HG03039 (cell line): ENCODE results near the gene PLCXD3.

ENCODE experiments used
- ATAC-seq: cut with Tn5 transposase; IDR thresholded peaks from one replicate; pipeline ENCODE4 v1.9.1; 2021; ENCODE audit warnings: mild to moderate bottlenecking, moderate library complexity; ENCODE audit not compliant: unreplicated experiment

Gene PLCXD3

DNA sequence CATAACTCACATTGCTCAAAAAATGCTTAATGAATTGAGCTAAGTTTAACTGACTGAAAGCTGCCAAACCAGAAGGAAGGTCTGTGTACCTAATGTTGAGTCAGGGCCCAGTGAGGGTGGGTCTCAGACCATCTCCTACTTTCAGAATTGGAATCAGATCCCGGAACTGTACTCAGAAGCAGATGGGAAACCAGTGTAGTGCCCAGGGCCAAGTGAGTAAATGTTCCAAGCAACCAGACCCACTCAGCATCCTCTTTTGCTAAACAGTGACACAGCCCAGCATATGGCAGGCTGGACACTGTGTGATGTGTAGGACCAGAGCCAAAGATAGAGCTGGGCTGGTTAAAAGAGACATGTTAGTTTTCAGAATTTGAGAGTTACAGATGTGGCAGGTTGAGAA is 94.1 kb downstream of the PLCXD3 start:
- ATAC-seq = no peak

DNA sequence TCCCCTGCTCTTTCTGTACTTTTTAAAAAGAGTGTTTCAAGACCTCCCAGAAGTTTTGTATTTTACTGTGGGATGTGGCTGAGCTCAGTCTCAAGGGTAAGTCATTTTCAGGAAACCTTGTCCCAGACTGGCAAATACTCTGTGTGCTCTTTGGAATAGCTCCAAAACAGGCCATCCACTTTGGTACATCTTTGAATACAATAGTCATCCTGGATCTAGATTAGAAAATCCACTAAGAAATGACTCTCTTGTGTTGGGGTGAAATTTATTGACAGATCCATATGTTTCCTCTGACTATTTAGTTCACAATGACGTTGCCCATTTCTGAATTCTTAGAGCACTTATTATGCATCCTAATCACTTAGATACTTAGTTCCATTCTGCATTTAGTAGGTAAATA is 95.2 kb downstream of the PLCXD3 start:
- ATAC-seq = no peak

DNA sequence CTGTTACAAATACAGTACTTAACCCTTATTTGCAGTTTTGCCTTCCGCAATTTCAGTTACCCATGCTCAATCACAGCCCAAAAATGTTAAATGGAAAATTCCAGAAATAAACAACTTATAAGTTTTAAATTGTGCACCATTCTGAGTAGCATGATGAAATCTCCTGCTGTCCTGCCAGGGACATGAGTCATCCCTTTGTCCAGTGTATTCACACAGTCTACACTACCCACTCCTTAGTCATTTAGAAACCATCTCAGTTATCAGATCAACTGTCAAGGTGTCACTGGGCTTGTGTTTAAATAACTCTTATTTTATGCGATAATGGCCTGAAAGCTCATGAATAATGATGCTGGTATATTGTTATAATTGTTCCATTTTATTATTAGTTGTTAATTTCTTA is 95.8 kb downstream of the PLCXD3 start:
- ATAC-seq = no peak

DNA sequence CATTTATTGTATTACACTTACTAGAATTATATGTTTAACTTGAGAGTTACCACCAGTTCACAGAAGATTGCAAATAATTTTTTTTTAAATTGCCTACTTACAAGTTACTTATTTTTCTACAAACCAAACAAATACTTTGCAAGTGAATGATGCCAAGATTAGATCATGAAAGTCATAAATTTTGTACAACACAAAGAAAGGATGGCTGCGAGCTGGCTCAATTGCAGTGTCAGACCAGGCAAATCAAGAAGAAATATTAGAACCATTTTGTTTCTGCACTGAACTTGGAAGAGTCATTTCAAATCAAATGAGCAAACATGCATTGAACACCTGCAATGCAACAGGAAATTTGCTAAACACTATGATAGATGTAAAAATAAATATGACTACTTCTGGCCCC is 97.3 kb downstream of the PLCXD3 start:
- ATAC-seq = no peak

DNA sequence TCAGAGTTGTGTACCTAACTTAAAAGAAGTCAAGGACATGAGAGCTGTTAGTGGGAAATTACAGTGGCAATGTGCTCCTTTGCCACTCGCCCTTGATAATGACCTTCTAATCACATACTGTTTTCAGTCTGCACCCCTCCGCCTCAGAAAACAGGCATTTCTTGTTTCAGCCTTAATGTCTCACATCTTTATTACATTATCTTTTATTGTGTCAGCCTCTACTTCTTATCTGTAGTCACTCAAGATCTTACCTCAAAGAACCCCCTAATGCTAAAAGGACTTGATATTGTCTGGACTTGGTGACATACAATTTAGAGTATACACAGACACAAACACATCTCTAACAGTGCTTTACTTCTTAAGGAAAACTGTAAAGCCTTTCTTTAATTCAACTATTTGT is 97.9 kb downstream of the PLCXD3 start:
- ATAC-seq = no peak

DNA sequence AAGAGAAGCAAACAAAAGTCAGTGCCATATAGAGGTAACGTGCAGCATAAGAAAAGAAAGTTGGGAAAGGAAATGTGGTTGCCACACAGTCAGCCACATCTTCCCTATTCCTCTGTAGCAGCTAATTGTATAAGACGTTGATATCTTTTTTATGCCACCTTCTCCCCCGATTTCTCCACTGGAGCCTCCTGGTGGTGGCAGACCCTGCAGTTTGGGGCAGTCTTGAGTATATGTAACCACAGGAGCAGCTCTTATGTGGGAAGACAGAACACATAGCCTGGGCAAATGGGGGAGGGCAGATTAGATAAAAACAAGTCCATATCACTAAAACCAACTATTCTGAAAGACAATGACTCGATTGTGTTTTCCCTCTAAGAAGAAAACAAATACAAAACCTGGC is 99.7 kb downstream of the PLCXD3 start:
- no peak for ATAC-seq

DNA sequence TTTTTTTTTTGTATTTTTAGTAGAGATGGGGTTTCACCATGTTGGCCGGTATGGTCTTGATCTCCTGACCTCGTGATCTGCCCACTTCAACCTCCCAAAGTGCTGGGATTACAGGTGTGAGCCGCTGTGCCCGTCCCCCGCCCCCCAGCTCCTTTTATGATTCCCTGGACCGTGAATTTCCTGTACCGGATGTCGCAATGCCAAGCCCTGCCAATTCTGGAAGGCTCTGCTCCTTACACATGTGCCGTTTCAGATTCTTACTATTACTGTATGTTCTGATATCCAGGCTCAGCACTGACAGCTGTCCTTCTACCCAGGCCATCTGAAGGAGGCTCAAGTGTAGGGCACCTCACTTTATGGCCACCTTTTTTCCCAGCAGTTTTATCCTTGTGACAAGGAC is 100.1 kb downstream of the PLCXD3 start:
- ATAC-seq = no peak

DNA sequence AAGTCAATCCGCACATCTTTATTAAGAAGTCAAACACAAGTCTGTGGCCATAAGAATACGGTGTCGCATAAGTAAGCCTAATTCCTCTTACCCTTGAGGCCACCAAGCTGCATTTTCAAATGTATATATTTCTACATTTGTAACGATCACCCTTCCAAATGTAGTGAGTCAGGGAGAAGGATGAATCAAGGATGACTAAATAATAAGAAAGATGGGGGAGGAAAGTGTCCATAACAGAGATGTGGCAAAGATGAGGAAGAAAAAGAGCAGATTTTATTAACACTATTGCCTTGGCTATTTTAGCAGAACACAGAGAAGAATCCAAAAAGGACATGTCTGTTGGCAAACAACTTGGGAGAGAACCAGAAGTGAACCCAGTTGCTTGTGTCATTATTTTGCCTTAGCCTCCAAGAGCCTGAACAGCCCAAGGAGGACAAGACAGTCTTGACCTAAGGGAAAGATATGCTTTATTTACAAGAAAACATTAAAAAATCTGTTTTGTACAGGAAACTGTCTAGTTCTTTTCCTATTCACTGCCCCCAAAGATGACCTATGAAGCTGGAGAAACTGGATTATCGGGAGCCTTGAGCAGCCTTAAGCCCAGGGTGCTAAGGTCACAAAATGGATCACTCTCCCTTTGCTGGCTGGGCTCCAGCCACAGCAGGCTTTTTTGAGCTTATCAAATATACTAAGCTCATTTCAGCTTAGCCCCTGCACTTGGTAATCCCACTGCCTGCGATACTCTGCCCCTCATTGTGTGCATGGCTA is 101.5 kb downstream of the PLCXD3 start:
- ATAC-seq = no peak

DNA sequence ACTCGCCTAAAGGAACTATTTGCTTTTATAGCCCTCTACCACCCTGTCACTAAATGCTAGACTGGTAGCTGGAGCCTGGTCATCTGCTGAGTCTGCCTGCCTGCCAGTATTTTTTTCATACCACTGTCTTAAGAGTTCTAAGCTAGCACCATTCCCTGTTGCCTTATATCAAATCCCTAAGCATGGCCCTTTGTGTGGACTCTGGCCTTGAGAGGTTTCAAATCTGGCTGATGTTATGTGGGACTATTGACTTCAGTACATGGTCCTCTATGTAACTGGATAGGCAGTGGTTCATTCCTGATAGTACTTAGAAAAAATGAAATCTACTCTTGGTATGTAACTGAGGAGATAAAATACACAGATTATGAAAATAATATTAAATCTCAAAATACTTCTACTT is 103.5 kb downstream of the PLCXD3 start:
- no peak for ATAC-seq

DNA sequence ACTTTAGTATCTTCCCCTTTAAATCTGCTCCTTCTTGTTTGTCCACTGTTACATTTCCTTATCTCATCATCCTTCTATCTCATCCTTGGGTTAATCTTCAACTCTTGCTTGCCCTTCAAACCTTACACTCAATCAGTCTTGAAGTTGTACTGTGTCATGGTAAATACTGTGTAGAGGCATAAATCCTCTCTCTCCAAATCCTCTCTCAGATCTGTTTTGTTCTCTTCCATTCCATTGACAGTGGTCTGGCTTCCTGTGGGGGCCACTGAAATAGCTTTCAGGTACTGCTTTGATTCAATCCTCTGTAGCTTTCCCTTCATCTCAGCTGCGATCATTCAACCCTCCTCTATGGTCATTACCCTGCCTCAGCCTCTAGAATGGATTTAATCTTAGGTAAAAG is 104.0 kb downstream of the PLCXD3 start:
- ATAC-seq = no peak

DNA sequence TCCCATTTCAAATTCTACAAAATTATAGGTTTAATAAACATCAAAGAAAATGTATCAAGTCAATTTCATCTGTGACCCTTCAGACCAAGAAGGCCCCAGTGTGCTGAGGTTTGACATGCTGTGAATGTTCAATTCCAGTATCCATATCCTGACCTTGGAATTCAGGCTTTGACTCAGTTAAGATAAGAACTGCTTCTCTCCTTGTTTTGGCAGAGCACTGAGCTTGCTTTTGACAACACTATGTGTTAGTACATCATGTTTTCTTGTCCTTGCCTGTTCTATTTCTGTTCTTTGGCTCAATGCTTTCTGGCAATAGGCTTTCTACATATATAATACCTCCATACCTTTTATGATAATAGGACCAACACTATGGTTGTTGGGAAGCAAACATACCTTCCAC is 105.6 kb downstream of the PLCXD3 start:
- no peak for ATAC-seq

DNA sequence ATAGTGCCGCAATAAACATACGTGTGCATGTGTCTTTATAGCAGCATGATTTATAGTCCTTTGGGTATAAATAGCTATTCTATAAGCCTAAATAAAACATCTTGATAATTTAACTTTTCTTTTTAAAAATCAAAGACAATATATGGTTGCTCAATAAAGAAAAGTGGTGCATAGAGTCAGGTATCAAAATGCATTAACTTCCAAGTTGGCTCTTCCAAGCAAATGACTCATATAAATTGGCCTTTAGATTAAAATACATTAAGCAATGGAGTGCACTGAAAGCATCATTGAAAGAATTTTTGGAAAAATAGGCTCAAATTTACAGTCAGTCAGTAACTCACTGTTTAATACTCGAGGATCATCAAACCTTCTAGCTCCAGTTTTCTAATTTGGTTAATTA is 106.6 kb downstream of the PLCXD3 start:
- no peak for ATAC-seq

DNA sequence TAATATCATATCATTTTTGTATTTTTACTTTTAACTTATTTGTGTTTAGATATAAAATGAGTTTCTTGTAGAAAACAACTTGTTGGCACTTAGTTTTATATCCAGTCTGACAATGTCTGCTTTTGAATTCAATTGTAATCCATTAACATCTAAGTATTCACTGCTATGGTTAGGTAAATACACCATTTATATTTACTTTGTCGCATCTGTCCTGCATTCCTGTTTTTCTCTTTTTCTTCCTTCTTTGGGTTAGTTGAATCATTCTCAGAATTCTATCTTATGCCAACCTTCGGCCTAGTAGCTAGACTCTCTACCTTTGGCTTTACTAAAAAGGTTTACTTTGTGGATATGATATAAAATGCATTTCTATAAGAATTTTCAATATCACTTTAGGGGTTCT is 107.6 kb downstream of the PLCXD3 start:
- no peak for ATAC-seq

DNA sequence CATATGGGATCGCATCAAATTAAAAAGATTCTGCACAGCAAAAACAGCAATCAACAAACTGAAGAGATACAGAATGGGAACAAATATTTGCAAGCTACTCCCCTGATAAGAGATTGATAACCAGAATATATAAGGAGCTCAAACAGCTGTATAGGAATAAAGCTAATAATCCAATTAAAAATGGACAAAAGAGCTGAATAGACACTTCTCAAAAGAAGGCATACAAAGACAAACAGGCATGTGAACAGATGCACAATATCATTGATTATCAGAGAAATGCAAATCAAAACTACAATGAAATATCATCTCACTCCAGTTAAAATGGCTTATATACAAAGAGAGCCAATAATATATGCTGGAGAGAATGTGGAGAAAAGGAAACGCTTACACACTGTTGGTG is 110.6 kb downstream of the PLCXD3 start:
- no peak for ATAC-seq

DNA sequence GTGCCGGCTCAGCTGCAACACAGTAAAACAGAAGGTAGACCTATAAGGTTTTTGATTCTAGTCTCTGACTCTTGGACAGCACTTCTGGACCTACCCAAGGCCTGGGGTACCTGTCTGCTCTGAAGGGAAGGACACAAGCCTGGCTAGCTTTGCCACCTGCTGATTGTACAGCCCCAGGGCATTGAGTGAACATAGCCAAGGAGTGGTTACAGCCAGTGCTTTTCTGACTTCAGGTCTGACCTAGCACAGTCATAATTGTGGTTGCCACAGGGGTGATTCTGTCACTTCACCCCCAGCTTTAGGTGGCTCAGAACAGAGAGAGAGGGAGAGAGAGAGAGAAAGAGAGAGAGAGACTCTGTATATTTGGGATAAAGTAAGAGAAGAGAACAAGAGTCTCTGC is 118.4 kb downstream of the PLCXD3 start:
- no peak for ATAC-seq

DNA sequence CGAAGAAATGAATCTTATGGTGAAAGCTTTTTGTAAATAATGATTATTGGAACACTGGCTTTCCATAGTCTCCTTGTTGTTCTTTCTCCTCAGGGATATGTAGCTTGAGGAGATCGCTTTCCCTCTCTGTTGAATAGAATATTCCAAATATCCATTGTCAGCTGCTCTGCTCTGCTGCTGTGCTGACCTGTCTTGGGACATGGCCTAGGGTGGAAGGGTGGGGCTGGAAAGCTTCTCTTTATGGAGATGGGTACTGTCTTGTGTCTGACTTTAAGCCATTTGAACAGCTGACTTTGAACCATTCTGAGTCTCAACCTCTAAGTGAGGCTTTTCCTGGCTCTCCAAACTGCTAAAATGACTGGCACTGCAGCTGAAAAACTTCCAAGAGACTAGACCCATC is 135.8 kb downstream of the PLCXD3 start:
- ATAC-seq = no peak

DNA sequence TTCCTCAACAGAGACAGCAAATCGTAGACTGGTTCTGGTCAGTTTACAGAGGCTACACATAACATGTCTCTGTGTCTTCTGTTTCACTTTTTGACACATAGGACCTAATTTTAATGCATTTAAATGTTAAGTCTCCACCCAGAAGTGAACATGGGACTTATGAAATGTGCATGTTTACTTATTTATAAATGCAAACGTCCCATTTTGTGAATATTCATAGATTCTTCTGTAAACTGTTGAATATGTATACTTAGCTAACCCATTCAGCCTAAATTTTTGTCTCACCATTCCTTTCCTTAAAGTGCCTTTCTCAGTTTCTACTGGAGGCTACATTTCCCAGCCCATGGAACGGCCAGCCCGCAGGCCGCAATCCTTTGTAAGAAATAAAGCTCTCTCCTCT is 137.2 kb downstream of the PLCXD3 start:
- ATAC-seq = no peak

DNA sequence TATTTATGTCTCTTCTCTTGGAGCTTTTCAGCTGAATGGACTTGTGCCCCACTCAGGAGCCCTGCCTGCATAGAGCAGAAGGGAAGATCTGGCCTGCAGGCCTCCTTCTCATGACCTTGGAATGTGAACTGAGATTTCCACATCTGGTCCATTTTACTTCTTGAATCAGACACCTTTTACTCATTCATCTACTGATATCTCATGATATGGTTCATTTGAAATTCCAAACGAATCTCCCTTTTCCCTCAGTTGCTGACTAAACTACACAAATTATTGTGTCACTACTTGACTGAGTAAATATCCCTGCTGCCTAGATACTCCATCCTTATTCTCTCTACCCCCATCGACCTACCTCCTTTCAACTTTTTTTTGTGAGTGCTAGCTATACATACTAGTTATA is 138.7 kb downstream of the PLCXD3 start:
- ATAC-seq = no peak

DNA sequence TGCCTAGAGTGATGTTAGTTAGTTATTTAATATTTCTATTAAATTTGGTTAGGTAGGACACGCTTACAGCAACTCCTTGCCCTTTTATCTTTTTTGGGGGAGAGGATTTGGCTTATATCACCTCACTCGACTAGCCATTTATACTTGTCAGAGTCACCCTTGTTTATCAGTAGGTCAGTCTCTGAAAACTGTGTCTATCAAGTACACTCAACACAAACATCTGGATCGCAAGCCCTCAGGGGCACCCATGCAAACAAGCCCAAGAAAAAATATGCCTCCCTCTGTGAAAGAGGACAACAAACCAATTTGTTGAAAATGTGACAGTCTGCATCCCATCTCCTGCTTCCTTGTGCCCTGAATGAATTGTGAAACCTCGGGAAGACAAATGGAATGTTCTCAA is 139.9 kb downstream of the PLCXD3 start:
- no peak for ATAC-seq

DNA sequence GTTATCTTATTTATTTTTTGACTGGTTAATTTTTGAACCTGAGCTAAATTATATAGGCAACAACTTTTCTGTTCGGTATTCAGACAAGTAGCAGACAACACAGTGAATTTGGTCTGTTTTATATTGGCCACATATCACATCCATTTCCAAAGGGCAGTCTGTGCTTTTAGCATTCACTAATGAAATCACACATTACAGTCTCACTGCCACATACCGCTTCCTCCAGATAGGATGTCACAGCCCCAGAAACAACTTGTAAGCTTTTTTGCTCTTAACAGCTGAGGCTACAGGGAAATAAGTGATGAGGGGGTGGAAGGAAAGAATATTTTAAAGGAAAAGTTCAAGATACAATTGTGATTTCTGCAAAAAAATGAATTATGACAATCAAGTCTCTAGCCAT is 140.6 kb downstream of the PLCXD3 start:
- no peak for ATAC-seq

DNA sequence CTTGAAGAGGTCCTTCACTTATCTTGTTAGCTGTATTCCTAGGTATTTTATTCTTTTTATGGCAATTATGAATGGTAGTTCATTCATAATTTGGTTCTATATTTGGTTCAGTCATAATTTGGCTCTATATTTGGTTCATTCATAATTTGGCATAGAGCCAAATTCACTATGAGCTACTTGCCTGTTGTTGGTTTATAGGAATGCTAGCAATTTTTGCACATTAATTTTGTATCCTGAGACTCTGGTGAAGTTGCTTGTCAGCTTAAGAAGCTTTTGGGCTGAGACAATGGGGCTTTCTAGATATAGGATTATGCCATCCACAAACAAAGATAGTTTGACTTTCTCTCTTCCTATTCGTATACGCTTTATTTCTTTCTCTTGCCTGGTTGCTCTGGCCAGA is 142.2 kb downstream of the PLCXD3 start:
- ATAC-seq = no peak

DNA sequence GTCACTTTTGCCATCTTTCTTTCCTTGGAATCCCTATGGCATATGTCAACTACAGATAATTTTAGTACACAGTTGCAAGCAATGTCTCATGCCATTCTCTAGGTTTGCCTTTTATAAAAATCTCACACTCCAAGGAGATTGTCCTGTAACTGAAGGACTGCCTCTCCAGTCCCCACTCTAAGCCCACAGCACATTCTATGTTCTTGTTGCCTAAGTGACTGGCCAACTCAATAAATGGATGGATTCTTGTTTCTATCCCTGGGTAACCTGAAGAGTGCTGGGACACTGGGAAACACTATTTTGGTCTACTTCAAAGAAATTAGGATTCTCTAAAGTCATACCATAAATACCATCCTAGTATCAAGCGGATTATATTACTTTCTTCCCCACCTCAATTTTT is 145.0 kb downstream of the PLCXD3 start:
- ATAC-seq = no peak

DNA sequence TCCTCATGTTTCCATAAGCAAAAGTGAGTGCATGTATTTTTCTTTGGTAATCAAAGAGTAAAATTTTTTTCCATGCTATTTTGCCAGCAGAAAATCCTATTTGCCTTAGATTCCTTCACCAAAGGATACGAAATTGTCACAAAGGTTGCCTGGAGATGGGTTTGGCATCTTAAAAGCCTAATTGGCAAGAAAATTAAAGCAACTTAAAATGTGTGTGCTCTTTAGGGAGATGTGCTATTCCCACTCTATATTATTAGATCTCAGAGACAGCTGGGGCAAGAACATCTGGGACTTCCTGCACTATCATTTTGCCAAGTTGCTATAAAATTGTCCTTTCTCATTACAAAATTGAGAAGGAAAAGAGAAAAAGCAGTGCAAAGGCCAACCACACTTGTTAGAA is 146.1 kb downstream of the PLCXD3 start:
- no peak for ATAC-seq
